CD4-positive, alpha-beta T cell treated with Interleukin-4 for 1 hour (primary cell): ENCODE measurements around the gene PTPRO.

ENCODE experiments used
- DNase-seq, 2 donors: peaks; one replicate each; pipeline ENCODE4 v3.0.0-alpha.2; 2020 to 2022

The PTPRO gene

DNA sequence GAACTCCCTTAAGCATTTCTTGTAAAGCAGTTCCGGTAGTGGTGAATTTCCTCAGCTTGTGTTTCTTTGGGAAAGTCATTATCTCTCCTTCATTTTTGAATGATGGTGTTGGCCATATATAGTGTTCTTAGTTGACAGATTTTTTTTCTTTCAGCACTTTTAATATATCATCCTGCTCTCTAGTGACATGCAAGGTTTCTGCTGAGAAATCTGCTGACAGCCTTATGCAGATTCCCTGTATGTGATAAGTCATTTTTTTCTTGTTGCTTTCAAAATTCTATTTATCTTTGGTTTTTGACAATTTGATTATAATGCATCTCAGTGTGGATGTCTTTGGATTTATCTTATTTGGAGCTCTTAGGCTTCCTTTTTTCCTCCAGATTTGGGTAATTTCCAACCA is 135.7 kb downstream of the PTPRO start:
- no peak for DNase-seq

DNA sequence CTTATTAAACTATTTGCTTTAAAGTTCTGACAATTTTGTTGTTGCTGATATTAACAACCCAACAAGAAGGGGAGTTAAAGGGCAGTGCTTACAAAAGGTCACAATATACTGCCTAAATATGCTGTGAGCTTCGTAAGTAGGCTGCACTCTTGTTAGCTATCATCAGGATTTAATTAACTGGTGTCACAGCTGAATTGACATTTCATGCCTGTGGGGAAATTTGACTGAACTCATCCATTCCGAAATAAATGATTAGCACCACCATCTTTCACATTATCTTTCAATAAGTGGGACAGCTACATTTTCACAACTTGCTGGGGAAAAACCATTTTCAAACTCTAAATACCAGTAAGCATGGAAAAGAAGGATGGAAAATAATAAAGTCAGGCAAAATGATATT is 146.6 kb downstream of the PTPRO start:
- DNase-seq: no peak

- no peak for DNase-seq
Measured at GRCh38 chr12:15469356-15469755, 147.0 kb downstream of the PTPRO start.

- DNase-seq: no peak
Measured at GRCh38 chr12:15472036-15472435, 149.7 kb downstream of the PTPRO start.

- no peak for DNase-seq
Measured at GRCh38 chr12:15474766-15475165, 152.5 kb downstream of the PTPRO start.

DNA sequence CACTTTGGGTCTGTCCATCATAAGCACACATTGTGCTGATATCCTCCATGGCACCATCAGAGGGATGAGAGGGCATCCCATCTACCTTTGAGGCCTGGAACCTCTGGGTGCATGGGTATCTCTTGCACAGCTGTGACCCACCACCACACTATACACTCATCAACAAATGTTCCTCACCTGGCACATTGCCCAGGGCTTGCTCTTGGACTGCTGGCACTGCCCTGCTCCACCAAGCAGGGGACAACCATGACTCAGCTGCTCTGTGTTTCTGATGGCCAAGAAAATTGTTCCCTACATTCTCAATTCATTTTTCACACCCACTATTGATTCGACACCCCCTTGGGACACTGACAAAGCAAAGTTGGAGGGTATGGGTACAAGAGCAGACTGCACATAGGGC is 155.5 kb downstream of the PTPRO start:
- DNase-seq: no peak

DNA sequence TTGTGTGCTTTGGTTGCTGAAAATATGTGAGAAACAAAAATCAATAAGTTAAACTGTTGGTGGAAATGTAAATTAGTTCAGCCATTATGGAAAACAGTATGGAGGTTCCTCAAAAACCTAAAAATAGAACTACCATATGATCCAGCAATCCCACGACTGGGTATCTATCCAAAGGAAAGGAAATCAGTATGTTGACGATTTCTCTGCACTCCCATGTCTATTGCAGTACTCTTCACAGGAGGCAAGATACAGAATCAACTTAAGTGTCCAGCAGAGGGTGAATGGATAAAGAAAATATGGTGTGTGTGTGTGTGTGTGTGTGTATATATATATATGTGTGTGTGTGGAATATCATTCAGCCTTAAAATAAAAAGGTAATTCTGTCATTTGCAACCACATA is 159.5 kb downstream of the PTPRO start:
- no peak for DNase-seq

- no peak for DNase-seq
Measured at GRCh38 chr12:15485466-15485865, 163.2 kb downstream of the PTPRO start.

DNA sequence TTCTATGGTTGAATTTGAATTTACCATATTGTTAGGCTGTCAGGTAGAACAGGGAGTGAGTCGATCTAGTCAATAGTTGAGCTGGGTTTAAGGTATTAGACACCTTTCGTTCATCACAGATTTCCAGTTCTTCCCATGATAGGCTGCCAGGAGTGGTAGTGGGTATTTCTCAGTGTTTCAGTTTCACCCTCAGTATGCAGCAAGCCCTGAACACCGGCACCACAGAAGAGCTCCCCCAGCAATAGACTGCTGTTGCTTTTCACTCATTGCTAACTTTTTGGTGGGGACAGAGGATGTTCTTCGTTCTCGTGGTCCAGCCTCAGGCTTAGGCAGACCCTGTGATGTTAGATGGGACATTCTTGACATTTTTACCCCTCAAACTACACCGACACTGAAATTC is 164.6 kb downstream of the PTPRO start:
- DNase-seq: no peak

- DNase-seq: no peak
Measured at GRCh38 chr12:15488481-15488880, 166.2 kb downstream of the PTPRO start.

DNA sequence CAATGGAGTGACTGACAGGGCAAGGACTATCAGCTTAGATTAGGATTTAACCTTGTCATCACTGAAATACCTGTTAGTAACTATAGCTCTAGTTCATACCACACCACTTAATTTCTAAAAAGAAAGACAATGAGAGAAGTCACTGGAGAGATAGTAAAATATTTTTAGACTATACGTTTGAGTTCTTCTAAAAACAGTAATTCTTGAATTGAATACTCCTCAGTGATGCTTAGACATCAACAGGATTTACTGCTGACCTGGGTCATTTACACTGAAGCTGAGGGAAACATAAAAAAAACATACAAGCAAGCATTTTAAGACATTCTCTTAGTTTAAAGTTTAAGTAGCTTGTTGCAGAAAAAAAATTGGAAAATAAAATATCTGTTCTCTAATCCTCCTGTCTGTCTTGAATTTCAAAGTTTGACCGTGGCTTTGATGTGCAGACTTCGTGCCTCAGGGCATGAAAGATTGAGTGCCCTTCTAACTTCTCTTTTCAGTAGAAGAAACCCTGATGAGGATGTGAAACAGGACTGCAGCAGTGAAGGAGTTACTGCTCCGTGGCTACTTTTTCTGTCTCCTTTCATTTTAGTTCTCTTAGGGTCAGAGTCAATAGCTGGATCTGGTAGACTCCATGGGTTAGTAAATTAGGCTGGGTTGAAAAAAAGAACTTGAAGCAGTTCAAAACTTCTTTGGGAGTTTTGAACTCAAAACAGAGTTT is 172.2 kb downstream of the PTPRO start:
- no peak for DNase-seq

- no peak for DNase-seq
Measured at GRCh38 chr12:15495746-15496145, 173.4 kb downstream of the PTPRO start.

DNA sequence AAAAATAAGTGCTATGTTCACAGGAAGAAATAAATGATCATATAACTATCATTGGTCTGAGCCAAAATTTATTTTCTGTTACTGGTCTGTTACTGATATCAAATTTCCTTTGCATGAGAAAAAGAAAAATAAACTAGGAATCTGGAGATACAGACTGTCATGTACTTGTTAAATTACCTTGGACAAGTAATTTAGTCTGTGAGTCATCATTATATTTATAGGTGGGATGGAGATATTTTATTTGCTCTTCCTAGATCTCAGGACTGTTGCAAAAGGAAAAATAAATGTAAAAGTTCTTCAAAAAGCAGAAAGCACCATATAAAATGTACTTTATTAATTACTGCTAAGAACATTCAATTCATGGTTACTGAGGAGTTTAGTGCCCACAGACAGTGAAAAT is 174.4 kb downstream of the PTPRO start:
- no peak for DNase-seq

- no peak for DNase-seq
Measured at GRCh38 chr12:15497671-15498292, 175.5 kb downstream of the PTPRO start.

DNA sequence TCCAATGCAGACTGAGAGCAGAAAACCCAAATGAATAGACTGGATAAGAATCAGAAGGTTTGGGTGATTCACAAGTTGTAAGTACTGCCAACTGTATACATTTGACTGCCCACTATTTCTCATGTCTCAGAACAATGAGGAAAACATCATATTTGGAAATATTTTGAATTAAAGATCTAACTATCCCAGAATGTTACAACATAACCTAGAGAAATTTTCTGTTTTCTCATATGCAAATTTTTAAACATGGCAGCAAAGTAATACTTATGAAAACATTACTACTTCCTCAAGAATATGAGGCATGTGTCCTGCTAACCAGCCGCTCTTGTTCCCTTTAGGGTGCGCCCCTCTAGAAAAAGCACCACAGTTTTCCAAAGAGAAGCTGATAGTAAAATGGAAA is 179.9 kb downstream of the PTPRO start:
- DNase-seq: no peak

DNA sequence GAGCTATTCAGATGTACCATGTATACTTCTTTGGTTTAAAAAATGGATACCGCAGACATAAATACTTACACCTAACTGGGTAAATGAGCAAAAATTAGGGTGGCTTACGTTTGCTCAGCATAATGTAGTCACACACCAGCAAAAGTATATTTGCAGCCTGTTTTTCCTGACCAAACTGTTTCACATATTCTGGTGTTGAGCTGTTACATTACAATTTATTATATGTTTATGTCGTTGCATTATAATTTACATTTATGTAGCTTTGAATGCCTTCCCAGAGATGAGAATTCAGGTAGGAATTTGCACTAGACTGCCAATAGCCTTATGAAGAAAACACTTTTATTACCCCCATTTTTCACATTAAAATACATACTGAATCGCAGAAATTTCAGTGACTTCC is 183.3 kb downstream of the PTPRO start:
- DNase-seq: no peak

GRCh38 chr12:15515010-15515409 is 192.7 kb downstream of the PTPRO start:
- no peak for DNase-seq

DNA sequence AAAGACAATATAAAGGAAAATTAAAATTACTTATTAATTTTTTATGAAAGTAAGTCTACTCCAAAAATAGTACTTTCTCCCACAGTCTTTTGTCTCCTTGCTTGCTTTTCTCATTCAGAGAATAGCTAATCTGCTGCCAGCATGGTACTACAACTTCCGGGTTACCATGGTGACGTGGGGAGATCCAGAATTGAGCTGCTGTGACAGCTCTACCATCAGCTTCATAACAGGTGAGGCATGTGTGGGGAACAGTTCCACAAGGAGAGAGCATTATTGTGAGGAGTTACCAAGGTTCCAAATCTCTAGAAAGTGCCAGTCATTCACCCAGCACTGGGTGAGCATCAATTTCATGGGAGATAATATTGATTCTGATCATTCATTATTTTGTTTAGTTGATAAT is 197.8 kb downstream of the PTPRO start:
- DNase-seq: no peak

GRCh38 chr12:15520844-15521243 is 198.5 kb downstream of the PTPRO start:
- DNase-seq: no peak

DNA sequence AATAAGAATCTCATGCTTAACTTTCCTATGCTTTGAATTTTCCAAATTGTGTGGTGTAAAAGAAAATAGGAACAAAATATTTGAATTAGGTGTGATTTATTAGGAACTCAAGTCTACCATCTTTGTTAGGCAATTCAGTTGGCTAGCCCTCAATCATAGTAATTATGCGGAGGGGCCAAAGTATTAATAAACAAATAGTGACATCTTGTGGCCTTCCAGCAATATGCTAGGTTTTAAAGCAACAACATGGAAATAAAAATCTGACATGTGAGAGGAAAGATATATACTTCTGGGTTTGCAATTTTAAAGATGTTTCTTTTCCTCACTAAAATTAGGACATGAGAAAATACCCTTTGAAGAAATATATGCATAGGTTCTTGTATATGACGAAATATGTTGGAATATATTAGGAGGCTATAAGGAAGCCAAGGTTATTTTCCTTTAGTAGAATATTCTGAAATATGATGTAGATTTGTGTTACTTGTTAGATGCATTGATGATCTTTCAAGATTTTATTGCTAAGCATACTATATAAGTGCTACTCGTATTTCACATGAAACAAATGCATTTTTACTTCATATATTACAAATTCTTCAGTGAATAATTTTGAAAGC is 200.4 kb downstream of the PTPRO start:
- DNase-seq: peak in 1 of 2 donors; percentile 31

DNA sequence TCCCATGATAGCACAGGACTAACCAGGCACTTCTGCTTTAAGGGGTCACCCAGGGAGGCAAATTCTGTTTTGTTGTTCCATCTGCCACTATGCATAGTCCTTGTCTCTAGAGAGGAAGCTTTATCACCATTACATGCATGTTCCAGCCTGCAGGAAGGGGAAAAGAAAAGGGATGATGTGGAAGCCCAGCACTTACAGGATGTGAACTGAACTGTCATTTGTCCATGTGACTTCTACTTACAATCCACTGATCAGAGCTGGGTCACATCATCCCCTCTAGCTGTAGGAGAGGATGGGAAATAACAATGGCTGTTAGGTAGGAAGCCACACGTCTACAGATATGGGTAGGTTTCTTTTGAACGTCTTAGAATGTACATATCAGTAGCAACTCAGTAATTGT is 203.1 kb downstream of the PTPRO start:
- DNase-seq: no peak

GRCh38 chr12:15526033-15526432 is 203.7 kb downstream of the PTPRO start:
- no peak for DNase-seq

DNA sequence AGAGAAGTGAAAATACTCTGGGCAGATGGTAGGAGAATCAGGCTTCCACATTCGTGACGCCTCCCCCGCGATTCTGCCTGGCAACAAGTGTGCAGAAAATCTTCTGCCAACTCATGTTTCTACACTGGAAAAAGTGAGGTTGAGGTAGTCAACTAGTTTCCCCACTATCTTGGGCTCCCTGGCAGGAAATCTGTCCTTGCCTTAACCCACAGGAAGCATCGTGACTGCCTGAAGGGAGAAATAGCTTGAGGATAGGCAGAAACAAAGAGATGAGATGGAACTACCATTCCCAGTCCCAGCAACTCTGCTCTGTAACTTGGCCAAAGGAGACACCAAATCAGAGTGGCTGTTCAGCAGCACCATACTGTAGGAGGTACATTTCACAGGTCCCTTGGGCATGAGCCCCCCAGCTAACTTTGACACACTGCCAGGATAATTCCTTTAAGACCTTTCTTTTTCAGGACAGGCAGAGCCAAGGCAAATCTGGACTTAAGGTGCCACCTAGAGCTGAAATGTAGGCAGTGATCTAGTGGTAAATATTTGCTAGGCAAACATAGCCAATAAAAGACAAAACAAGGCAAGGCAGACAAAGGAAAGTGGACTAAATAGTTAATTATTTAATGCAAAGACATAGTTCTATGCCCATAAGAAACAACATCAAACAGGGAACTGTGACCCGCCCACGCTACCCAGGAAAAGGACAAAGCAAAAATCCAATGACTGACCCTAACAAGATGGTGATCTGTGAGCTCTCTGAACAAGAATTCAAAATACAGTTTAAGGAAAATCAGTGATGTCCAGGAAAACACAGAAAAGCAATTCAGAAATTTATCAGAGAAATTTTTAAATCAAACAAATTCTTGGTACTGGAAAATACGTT is 205.1 kb downstream of the PTPRO start:
- DNase-seq: peak in 1 of 2 donors; percentile 28
